HUDEP-2 (cell line): ENCODE data around the gene AKIP1.
A peak's percentile ranks its signal among the peaks of the same experiment; 100 is the strongest.

Source experiments
- DNase-seq, 76 experiments: peaks; one replicate each; lab custom pipeline; 2025; ENCODE audit not compliant: unreplicated experiment in 76 of 76; lab: John Stamatoyannopoulos, UW

Gene AKIP1

GRCh38 chr11:8947230-8947943 lies 36.4 kb downstream of the AKIP1 start:
- no peak for DNase-seq

GRCh38 chr11:8948886-8949285 lies 37.9 kb downstream of the AKIP1 start:
- peak in 12 of 76 experiments; percentile 8 to 45 (median 19) for DNase-seq

GRCh38 chr11:8956860-8957259 lies 45.9 kb downstream of the AKIP1 start:
- no peak for DNase-seq

- DNase-seq: peak in 31 of 76 experiments; percentile 7 to 62 (median 36)
These were observed 48.7 kb downstream of the AKIP1 start for GRCh38 chr11:8959546-8960166.

GRCh38 chr11:8961401-8961800 lies 50.4 kb downstream of the AKIP1 start:
- DNase-seq: peak in 1 of 76 experiments; percentile 16

- DNase-seq: peak in 46 of 76 experiments; percentile 5 to 88 (median 60)
These were observed 51.9 kb downstream of the AKIP1 start for GRCh38 chr11:8962841-8963240.

- peak in 73 of 76 experiments; percentile 15 to 90 (median 78) for DNase-seq
These were observed 52.8 kb downstream of the AKIP1 start for GRCh38 chr11:8963569-8964323.

- peak in 74 of 76 experiments; percentile 36 to 90 (median 80) for DNase-seq
These were observed 53.6 kb downstream of the AKIP1 start, which contains the start of gene TMEM9B for GRCh38 chr11:8964324-8965320. TSS of gene TMEM9B (minus strand) at chr11:8964442. CDS start at chr11:8964313, 129 bp downstream.

GRCh38 chr11:8967184-8967583 lies 56.2 kb downstream of the AKIP1 start:
- DNase-seq: no peak
